ENCODE data around the gene KIF26A.

The KIF26A gene

GRCh38 chr14:104118006-104118844 is 20.2 kb upstream of the KIF26A start:
- Histone ChIP-seq H2AK5ac (ENCODE audit: low read length) (no peak overlapping the region), H4K5ac (ENCODE audit: low read length) (no peak overlapping the region), H3K4me3 (ENCODE audit: low read length) (no peak overlapping the region), H3K4ac (ENCODE audit: low read depth, low read length) (no peak overlapping the region), H3K23ac (ENCODE audit: low read length) (no peak overlapping the region), H3K36me3 (ENCODE audit: control insufficient read depth, insufficient read depth, low read length) (no peaks in the 10 kb centered on the region), H3K4me2 (ENCODE audit: low read length) (no peak overlapping the region), H4K8ac (ENCODE audit: low read depth, low read length) (no peak overlapping the region), H3K79me1 (ENCODE audit: low read length) (no peaks in the 10 kb centered on the region), H3K79me2 (ENCODE audit: control insufficient read depth, insufficient read depth, low read length) (no peaks in the 10 kb centered on the region), H2BK120ac (ENCODE audit: low read depth, low read length) (no peak overlapping the region), H3K9ac (ENCODE audit: low read length) (no peak overlapping the region), H3K56ac (ENCODE audit: low read length) (no peak overlapping the region), H2BK15ac (replicated peaks; ENCODE audit: low read depth) (no peak overlapping the region), H3K18ac (ENCODE audit: low read length) (no peak overlapping the region), H2BK5ac (ENCODE audit: low read length) (no peak overlapping the region), H3K4me1 (ENCODE audit: control insufficient read depth, low read depth, low read length) (no peaks in the 10 kb centered on the region), H3K27me3 (ENCODE audit: insufficient read depth, low read length, poor library complexity) (peaks cover 10% of the 10 kb centered on the region), H3K27ac (ENCODE audit: low read depth, low read length) (no peak overlapping the region)
- WGBS (ENCODE audit: extremely low coverage, insufficient coverage, low lambda C conversion rate), result no CpG with 5 or more reads among the region's 30 CpGs
- DNase-seq, result no peak

- no CpG with 5 or more reads among the region's 3 CpGs for WGBS (ENCODE audit: extremely low coverage, insufficient coverage, low lambda C conversion rate)
Observed at GRCh38 chr14:104119119-104119487, 19.3 kb upstream of the KIF26A start.

DNA sequence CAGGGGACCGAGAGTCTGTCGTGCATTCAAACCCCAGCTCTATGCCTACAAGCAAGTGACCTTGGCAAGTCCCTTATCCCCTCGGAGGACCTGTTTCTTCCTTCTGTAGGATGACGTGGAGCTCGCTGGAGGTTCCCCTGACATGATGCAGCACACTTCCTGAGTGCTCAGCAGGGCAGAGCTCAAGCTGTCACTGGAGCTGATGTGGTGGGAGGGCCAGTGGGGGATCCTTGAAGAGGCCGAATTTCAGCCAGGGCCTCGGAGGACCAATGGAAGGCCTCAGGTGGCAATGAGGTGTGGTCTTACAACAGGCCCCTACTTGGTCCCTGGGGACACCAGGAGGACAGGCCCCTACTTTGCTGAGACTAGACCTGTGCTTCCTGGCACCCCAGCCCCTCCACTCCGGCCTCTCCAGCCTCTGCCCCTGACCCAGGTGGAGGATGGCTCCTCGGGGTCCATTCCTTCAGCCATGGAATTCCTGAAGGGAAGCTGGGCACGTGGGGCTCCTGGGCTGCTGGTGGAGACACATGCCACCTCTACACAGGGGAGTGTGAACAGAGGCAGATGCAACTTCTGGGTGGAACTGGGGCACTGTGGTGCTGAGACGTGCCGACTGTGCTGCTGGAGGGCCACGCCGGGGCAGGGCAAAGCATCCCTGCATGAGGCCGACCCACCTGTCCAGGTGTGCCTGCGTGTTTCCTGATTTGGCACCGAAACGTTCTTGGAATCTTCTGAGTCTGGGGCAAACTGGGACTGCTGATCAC is 18.7 kb upstream of the KIF26A start:
- Histone ChIP-seq H3K23ac (ENCODE audit: low read length) (no peak overlapping the region), H3K4me2 (ENCODE audit: low read length) (no peak overlapping the region), H3K4me1 (ENCODE audit: control insufficient read depth, low read depth, low read length) (no peaks in the 10 kb centered on the region), H3K27me3 (ENCODE audit: insufficient read depth, low read length, poor library complexity) (peaks cover 10% of the 10 kb centered on the region), H2AK5ac (ENCODE audit: low read length) (no peak overlapping the region), H4K5ac (ENCODE audit: low read length) (no peak overlapping the region), H3K18ac (ENCODE audit: low read length) (no peak overlapping the region), H3K27ac (ENCODE audit: low read depth, low read length) (no peak overlapping the region), H4K8ac (ENCODE audit: low read depth, low read length) (no peak overlapping the region), H3K4ac (ENCODE audit: low read depth, low read length) (no peak overlapping the region), H3K4me3 (ENCODE audit: low read length) (no peak overlapping the region), H2BK5ac (ENCODE audit: low read length) (no peak overlapping the region), H3K79me1 (ENCODE audit: low read length) (no peaks in the 10 kb centered on the region), H2BK15ac (replicated peaks; ENCODE audit: low read depth) (no peak overlapping the region), H2BK120ac (ENCODE audit: low read depth, low read length) (no peak overlapping the region), H3K36me3 (ENCODE audit: control insufficient read depth, insufficient read depth, low read length) (no peaks in the 10 kb centered on the region), H3K56ac (ENCODE audit: low read length) (no peak overlapping the region), H3K9ac (ENCODE audit: low read length) (no peak overlapping the region), H3K79me2 (ENCODE audit: control insufficient read depth, insufficient read depth, low read length) (no peaks in the 10 kb centered on the region)
- no peak for DNase-seq
- no CpG with 5 or more reads among the region's 18 CpGs for WGBS (ENCODE audit: extremely low coverage, insufficient coverage, low lambda C conversion rate)

More at GRCh38 chr14:104119119-104119487, 19.3 kb upstream of the KIF26A start:
- H3K4me1 ChIP-seq (ENCODE audit: control insufficient read depth, low read depth, low read length), result no peaks in the 10 kb centered on the region
- H2BK5ac ChIP-seq (ENCODE audit: low read length), result no peak overlapping the region
- no peak overlapping the region for H4K8ac ChIP-seq (ENCODE audit: low read depth, low read length)
- no peak overlapping the region for H2BK120ac ChIP-seq (ENCODE audit: low read depth, low read length)
- H3K23ac ChIP-seq (ENCODE audit: low read length), result no peak overlapping the region
- peaks cover 10% of the 10 kb centered on the region for H3K27me3 ChIP-seq (ENCODE audit: insufficient read depth, low read length, poor library complexity)
- no peak overlapping the region for H3K27ac ChIP-seq (ENCODE audit: low read depth, low read length)
- no peak overlapping the region for H3K4me2 ChIP-seq (ENCODE audit: low read length)
- H3K9ac ChIP-seq (ENCODE audit: low read length), result no peak overlapping the region
- H2AK5ac ChIP-seq (ENCODE audit: low read length), result no peak overlapping the region
- H3K4me3 ChIP-seq (ENCODE audit: low read length), result no peak overlapping the region
- no peaks in the 10 kb centered on the region for H3K36me3 ChIP-seq (ENCODE audit: control insufficient read depth, insufficient read depth, low read length)
- H3K79me1 ChIP-seq (ENCODE audit: low read length), result no peaks in the 10 kb centered on the region
- no peak for DNase-seq
- no peak overlapping the region for H3K56ac ChIP-seq (ENCODE audit: low read length)
- no peak overlapping the region for H4K5ac ChIP-seq (ENCODE audit: low read length)
- H2BK15ac ChIP-seq (replicated peaks; ENCODE audit: low read depth), result no peak overlapping the region
- no peaks in the 10 kb centered on the region for H3K79me2 ChIP-seq (ENCODE audit: control insufficient read depth, insufficient read depth, low read length)
- no peak overlapping the region for H3K4ac ChIP-seq (ENCODE audit: low read depth, low read length)
- H3K18ac ChIP-seq (ENCODE audit: low read length), result no peak overlapping the region

DNA sequence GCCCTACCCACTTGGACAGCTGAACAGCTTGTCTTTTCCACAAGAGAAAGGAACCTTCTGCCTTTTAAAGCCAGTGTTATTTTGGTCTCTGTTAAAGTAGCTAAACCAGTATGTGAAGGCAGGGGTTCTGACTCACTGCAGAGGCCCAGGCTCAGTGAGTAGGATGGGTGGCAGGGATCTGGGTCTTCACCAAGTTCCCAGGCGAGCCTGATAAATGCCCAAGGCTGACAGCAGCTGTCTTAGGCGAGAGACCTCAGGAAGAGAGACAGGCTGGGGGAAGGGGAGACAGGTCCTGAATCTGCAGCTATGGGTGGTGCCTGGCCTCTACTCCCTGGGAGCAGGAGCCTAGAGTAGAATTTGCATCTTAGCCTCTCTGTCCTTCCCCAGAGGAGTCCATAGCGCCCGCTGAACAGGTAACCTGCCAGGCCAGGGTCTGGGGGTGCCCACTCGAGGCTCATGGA is 18.1 kb upstream of the KIF26A start:
- no peak overlapping the region for H4K8ac ChIP-seq (ENCODE audit: low read depth, low read length)
- H3K23ac ChIP-seq (ENCODE audit: low read length), result no peak overlapping the region
- no peak overlapping the region for H3K4ac ChIP-seq (ENCODE audit: low read depth, low read length)
- H3K27ac ChIP-seq (ENCODE audit: low read depth, low read length), result no peak overlapping the region
- H3K18ac ChIP-seq (ENCODE audit: low read length), result no peak overlapping the region
- no peaks in the 10 kb centered on the region for H3K4me1 ChIP-seq (ENCODE audit: control insufficient read depth, low read depth, low read length)
- no peak for DNase-seq
- H2BK15ac ChIP-seq (replicated peaks; ENCODE audit: low read depth), result no peak overlapping the region
- no peak overlapping the region for H2AK5ac ChIP-seq (ENCODE audit: low read length)
- no peak overlapping the region for H4K5ac ChIP-seq (ENCODE audit: low read length)
- H3K4me2 ChIP-seq (ENCODE audit: low read length), result no peak overlapping the region
- H3K56ac ChIP-seq (ENCODE audit: low read length), result no peak overlapping the region
- no peak overlapping the region for H2BK120ac ChIP-seq (ENCODE audit: low read depth, low read length)
- no peak overlapping the region for H2BK5ac ChIP-seq (ENCODE audit: low read length)
- H3K9ac ChIP-seq (ENCODE audit: low read length), result no peak overlapping the region
- no peaks in the 10 kb centered on the region for H3K79me1 ChIP-seq (ENCODE audit: low read length)
- no peaks in the 10 kb centered on the region for H3K36me3 ChIP-seq (ENCODE audit: control insufficient read depth, insufficient read depth, low read length)
- no CpG with 5 or more reads among the region's 5 CpGs for WGBS (ENCODE audit: extremely low coverage, insufficient coverage, low lambda C conversion rate)
- peaks cover 10% of the 10 kb centered on the region for H3K27me3 ChIP-seq (ENCODE audit: insufficient read depth, low read length, poor library complexity)
- H3K79me2 ChIP-seq (ENCODE audit: control insufficient read depth, insufficient read depth, low read length), result no peaks in the 10 kb centered on the region
- H3K4me3 ChIP-seq (ENCODE audit: low read length), result no peak overlapping the region

- Histone ChIP-seq H4K8ac (ENCODE audit: low read depth, low read length) (no peak overlapping the region), H3K27me3 (ENCODE audit: insufficient read depth, low read length, poor library complexity) (peaks cover 10% of the 10 kb centered on the region), H3K4me3 (ENCODE audit: low read length) (no peak overlapping the region), H3K36me3 (ENCODE audit: control insufficient read depth, insufficient read depth, low read length) (no peaks in the 10 kb centered on the region), H3K27ac (ENCODE audit: low read depth, low read length) (no peak overlapping the region), H3K56ac (ENCODE audit: low read length) (no peak overlapping the region), H3K23ac (ENCODE audit: low read length) (no peak overlapping the region), H2BK15ac (replicated peaks; ENCODE audit: low read depth) (no peak overlapping the region), H3K4me1 (ENCODE audit: control insufficient read depth, low read depth, low read length) (no peaks in the 10 kb centered on the region), H3K79me2 (ENCODE audit: control insufficient read depth, insufficient read depth, low read length) (no peaks in the 10 kb centered on the region), H4K5ac (ENCODE audit: low read length) (no peak overlapping the region), H3K79me1 (ENCODE audit: low read length) (no peaks in the 10 kb centered on the region), H2BK120ac (ENCODE audit: low read depth, low read length) (no peak overlapping the region), H2AK5ac (ENCODE audit: low read length) (no peak overlapping the region), H2BK5ac (ENCODE audit: low read length) (no peak overlapping the region), H3K18ac (ENCODE audit: low read length) (no peak overlapping the region), H3K4me2 (ENCODE audit: low read length) (no peak overlapping the region), H3K4ac (ENCODE audit: low read depth, low read length) (no peak overlapping the region), H3K9ac (ENCODE audit: low read length) (no peak overlapping the region)
- WGBS (ENCODE audit: extremely low coverage, insufficient coverage, low lambda C conversion rate), result no CpG with 5 or more reads among the region's 5 CpGs
- DNase-seq, result no peak
Observed at GRCh38 chr14:104121142-104121541, 17.2 kb upstream of the KIF26A start.
